ENCODE measurements around the gene ACIN1.
"Not testable (repeated sequence)": the region's sequence is repeated elsewhere in the genome, so short reads cannot be mapped to it uniquely, and the experiment has no call there.

DNA sequence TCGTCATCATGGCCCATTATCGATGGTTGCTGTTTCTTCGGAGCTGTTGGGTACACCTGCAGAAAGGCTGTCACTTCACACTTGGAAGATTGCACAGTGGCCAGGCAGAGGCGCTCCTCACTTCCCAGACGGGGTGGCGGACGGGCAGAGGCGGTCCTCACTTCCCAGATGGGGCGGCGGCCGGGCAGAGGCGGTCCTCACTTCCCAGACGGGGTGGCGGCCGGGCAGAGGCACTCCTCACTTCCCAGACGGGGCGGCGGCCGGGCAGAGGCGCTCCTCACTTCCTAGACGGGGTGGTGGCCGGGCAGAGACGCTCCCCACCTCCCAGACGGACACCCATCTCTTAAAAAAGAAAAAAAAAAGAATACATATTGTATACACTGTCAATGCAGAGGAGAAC, 13.2 kb upstream of the ACIN1 start:
- TF ChIP-seq, protein P1, sequence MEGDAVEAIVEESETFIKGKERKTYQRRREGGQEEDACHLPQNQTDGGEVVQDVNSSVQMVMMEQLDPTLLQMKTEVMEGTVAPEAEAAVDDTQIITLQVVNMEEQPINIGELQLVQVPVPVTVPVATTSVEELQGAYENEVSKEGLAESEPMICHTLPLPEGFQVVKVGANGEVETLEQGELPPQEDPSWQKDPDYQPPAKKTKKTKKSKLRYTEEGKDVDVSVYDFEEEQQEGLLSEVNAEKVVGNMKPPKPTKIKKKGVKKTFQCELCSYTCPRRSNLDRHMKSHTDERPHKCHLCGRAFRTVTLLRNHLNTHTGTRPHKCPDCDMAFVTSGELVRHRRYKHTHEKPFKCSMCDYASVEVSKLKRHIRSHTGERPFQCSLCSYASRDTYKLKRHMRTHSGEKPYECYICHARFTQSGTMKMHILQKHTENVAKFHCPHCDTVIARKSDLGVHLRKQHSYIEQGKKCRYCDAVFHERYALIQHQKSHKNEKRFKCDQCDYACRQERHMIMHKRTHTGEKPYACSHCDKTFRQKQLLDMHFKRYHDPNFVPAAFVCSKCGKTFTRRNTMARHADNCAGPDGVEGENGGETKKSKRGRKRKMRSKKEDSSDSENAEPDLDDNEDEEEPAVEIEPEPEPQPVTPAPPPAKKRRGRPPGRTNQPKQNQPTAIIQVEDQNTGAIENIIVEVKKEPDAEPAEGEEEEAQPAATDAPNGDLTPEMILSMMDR (IDR thresholded peaks at IDR 0.05 in 8 of 11, conservative IDR thresholded peaks at IDR 0.05 in 3 of 11) = not testable (repeated sequence)
- TF ChIP-seq POLR2A (IDR thresholded peaks at IDR 0.05) = not testable (repeated sequence)

Measured in spleen (tissue), 7 donors.